Body of pancreas (tissue), 4 donors: ENCODE measurements around the gene CROCC. TPM values are rescaled to one million over a fixed set of nuclear protein-coding genes. Genes with fewer than 3 reads are reported as not detected.
"Not testable (repeated sequence)": the region's sequence is repeated elsewhere in the genome, so short reads cannot be mapped to it uniquely, and the experiment has no call there.

Source experiments
- ATAC-seq: fragments of 150-250 bp; one replicate; pipeline ENCODE4 v1.9.1; 2016
- DNase-seq, 4 donors: peaks; one replicate each; pipeline ENCODE4 v3.0.0-alpha.2; 2019
- H3K27ac ChIP-seq, 4 donors: fragments of 200-600 bp; sonication (generic); 1 replicate in 3 of 4; 2 replicates in 1 of 4; pipeline versions ENCODE4 v1.5.1 to v1.6.1; 2016 to 2019; ENCODE audit warnings: mild to moderate bottlenecking in 1 of 4, mixed read lengths in 1 of 4, moderate library complexity in 1 of 4
- H3K27me3 ChIP-seq, 2 donors: fragments of 200-600 bp; sonication (generic); one replicate each; pipeline ENCODE4 v1.6.0; 2016; ENCODE audit warnings: mild to moderate bottlenecking in 1 of 2
- H3K36me3 ChIP-seq, 2 donors: fragments of 200-600 bp; sonication (generic); replicated peaks in 1 of 2; 2 replicates each; pipeline ENCODE4 v1.5.1; 2016; ENCODE audit warnings: low read depth in 2 of 2; ENCODE audit not compliant: insufficient read depth in 1 of 2
- H3K4me1 ChIP-seq: fragments of 200-600 bp; sonication (generic); one replicate; pipeline ENCODE4 v1.6.0; 2016
- H3K4me3 ChIP-seq, 2 donors: fragments of 200-600 bp; sonication (generic); 1 replicate in 1 of 2; 2 replicates in 1 of 2; pipeline ENCODE4 v1.5.1; 2016 to 2019
- H3K9me3 ChIP-seq, 3 donors: fragments of 200-600 bp; sonication (generic); 1 replicate in 2 of 3; 2 replicates in 1 of 3; pipeline ENCODE4 v1.5.1; 2016
- CTCF ChIP-seq, 7 experiments: fragments of 450-650 bp in 4 of 7; fragments of 200-600 bp in 3 of 7; sonication (generic) in 3 of 7; IDR thresholded peaks; one replicate each; pipeline ENCODE4 v1.5.1; 2016 to 2019; ENCODE audit warnings: antibody characterized with exemption in 7 of 7
- POLR2A ChIP-seq, 3 donors: fragments of 450-650 bp; IDR thresholded peaks; one replicate each; pipeline ENCODE4 v1.6.1; 2016; ENCODE audit warnings: antibody characterized with exemption in 3 of 3, mild to moderate bottlenecking in 2 of 3
- WGBS, 2 donors: methylation state at CpG; one replicate each; pipeline ENCODE4 v1.1.5; 2017; 5-methylcytosine and 5-hydroxymethylcytosine counted together
- intact Hi-C: fragments of 100-400 bp; cut with DNase I; formaldehyde crosslinking; loops from one replicate; pipeline ENCODE4 v1.15.1; 2023
- total RNA-seq, 2 donors: library from RNA; depleted of rRNA; stranded (reverse); fragments of >200 nt; gene quantifications; one replicate each; pipeline ENCODE4 v1.1.0, GENCODE V29; 2016

Gene CROCC
- total RNA-seq, 2 donors from 2014 or later = 49.8 to 151 TPM

GRCh38 chr1:16882986-16883385 is 38.7 kb upstream of the CROCC start:
- Histone ChIP-seq H3K27me3 (no peaks in the 10 kb centered on the region), H3K4me1 (no peaks in the 10 kb centered on the region), H3K4me3 (no peak overlapping the region), H3K36me3 (no peaks in the 10 kb centered on the region), H3K27ac (no peak overlapping the region), H3K9me3 (no peaks in the 10 kb centered on the region)
- ATAC-seq (no peak), DNase-seq (no peak)
- WGBS, 2 donors = 61 to 66% methylated on average over 4 of the region's 4 CpGs
- TF ChIP-seq CTCF (IDR thresholded peaks at IDR 0.05) (no peak), POLR2A (IDR thresholded peaks at IDR 0.05) (no peak)
- intact Hi-C loops = no loop called here

GRCh38 chr1:16884487-16884886 is 37.2 kb upstream of the CROCC start:
- H3K27ac ChIP-seq, H3K4me1 ChIP-seq, intact Hi-C loops, H3K27me3 ChIP-seq, H3K4me3 ChIP-seq, H3K36me3 ChIP-seq, H3K9me3 ChIP-seq, DNase-seq, ATAC-seq: not testable (repeated sequence)
- WGBS, 2 donors = 60 to 69% methylated on average over 5 of the region's 5 CpGs

- no peaks in the 10 kb centered on the region for H3K36me3 ChIP-seq
- no peak overlapping the region for H3K4me3 ChIP-seq
- no peaks in the 10 kb centered on the region for H3K9me3 ChIP-seq
- ATAC-seq (no peak), DNase-seq (no peak)
- H3K4me1 ChIP-seq = peaks cover 24% of the 10 kb centered on the region
- WGBS, 2 donors = 89 to 92% methylated on average over 20 of the region's 20 CpGs
- intact Hi-C loops = no loop called here
- no peaks in the 10 kb centered on the region for H3K27me3 ChIP-seq
- no peak for TF ChIP-seq POLR2A (IDR thresholded peaks at IDR 0.05)
- no peak for TF ChIP-seq CTCF (IDR thresholded peaks at IDR 0.05)
- H3K27ac ChIP-seq = no peak overlapping the region
Measured at GRCh38 chr1:16886860-16887605, 34.7 kb upstream of the CROCC start.

- no peaks in the 10 kb centered on the region for H3K9me3 ChIP-seq
- intact Hi-C loops = no loop called here
- no peaks in the 10 kb centered on the region for H3K27me3 ChIP-seq
- DNase-seq (peak; percentile 77 to 96 (median 90)), ATAC-seq (peak; percentile 89)
- TF ChIP-seq POLR2A (IDR thresholded peaks at IDR 0.05) (peak in 2 of 3 donors; percentile 77 to 88), CTCF (IDR thresholded peaks at IDR 0.05) (peak in 4 of 7 experiments; percentile 15 to 41 (median 26))
- no peaks in the 10 kb centered on the region for H3K36me3 ChIP-seq
- H3K4me1 ChIP-seq = peaks cover 37% of the 10 kb centered on the region
- 9 to 10% methylated on average over 52 to 63 of the region's 63 CpGs for WGBS, 2 donors
- peak overlapping the region; percentile 60 to 98 (median 91) for H3K27ac ChIP-seq
- peak overlapping the region; percentile 22 to 24 for H3K4me3 ChIP-seq
Measured at GRCh38 chr1:16888860-16889816, 32.6 kb upstream of the CROCC start.

- H3K4me3 ChIP-seq, H3K27me3 ChIP-seq, ATAC-seq, DNase-seq, intact Hi-C loops, H3K36me3 ChIP-seq, H3K9me3 ChIP-seq: not testable (repeated sequence)
- H3K27ac ChIP-seq = peak overlapping the region in 1 of 4 donors; percentile 98
- 58 to 63% methylated on average over 5 of the region's 5 CpGs for whole genome bisulfite sequencing, 2 donors
- H3K4me1 ChIP-seq = peaks cover 37% of the 10 kb centered on the region
Measured at GRCh38 chr1:16890539-16891021, 31.2 kb upstream of the CROCC start.

GRCh38 chr1:16891057-16891456 is 30.7 kb upstream of the CROCC start:
- WGBS, 2 donors = 30 to 35% methylated on average over 4 of the region's 4 CpGs
- H3K36me3 ChIP-seq = not testable (repeated sequence)

GRCh38 chr1:16892978-16893525 is 28.7 kb upstream of the CROCC start:
- H3K9me3 ChIP-seq, ATAC-seq, H3K27me3 ChIP-seq, DNase-seq, H3K4me3 ChIP-seq, H3K36me3 ChIP-seq, intact Hi-C loops: not testable (repeated sequence)
- H3K4me1 ChIP-seq = peaks cover 48% of the 10 kb centered on the region
- WGBS, 2 donors = 69 to 71% methylated on average over 6 of the region's 6 CpGs
- H3K27ac ChIP-seq = peak overlapping the region; percentile 18 to 88 (median 74)

More at GRCh38 chr1:16891057-16891456, 30.7 kb upstream of the CROCC start:
- H3K27ac ChIP-seq, DNase-seq, ATAC-seq, H3K27me3 ChIP-seq, H3K9me3 ChIP-seq, intact Hi-C loops, H3K4me3 ChIP-seq: not testable (repeated sequence)
- peaks cover 37% of the 10 kb centered on the region for H3K4me1 ChIP-seq

- DNase-seq, H3K36me3 ChIP-seq, H3K4me3 ChIP-seq, H3K27me3 ChIP-seq, intact Hi-C loops, H3K27ac ChIP-seq, H3K9me3 ChIP-seq, ATAC-seq: not testable (repeated sequence)
- peaks cover 48% of the 10 kb centered on the region for H3K4me1 ChIP-seq
- 77 to 84% methylated on average over 4 of the region's 4 CpGs for WGBS, 2 donors
Measured at GRCh38 chr1:16893796-16894195, 27.9 kb upstream of the CROCC start.
